Endothelial cell of umbilical vein (primary cell): ENCODE data around the gene ZDHHC13. TPM values are rescaled to one million over a fixed set of nuclear protein-coding genes. Genes with fewer than 3 reads are reported as not detected.

Source experiments
- BruUV-seq: library from RNA; stranded (reverse); fragments of 400-500 nt; replicated peaks from 2 replicates; lab custom pipeline; 2021; lab: Mats Ljungman, UMichigan
- CTCF ChIA-PET: fragments of 300-600, 350-600 bp; sonication (Branson Sonifier 250); formaldehyde crosslinking; loops from one replicate; lab custom pipeline; 2021; ENCODE audit warnings: antibody characterized with exemption, inconsistent platforms; lab: Charles Lee
- POLR2A ChIA-PET: fragments of 300-600, 350-600 bp; sonication (Branson Sonifier 250); formaldehyde crosslinking; loops from one replicate; lab custom pipeline; 2021; ENCODE audit warnings: antibody characterized with exemption, inconsistent platforms; lab: Charles Lee
- DNase-seq: peaks from one replicate; pipeline ENCODE4 v3.0.0-alpha.2; 2011; ENCODE audit warnings: low read depth, low spot score
- FAIRE-seq: peaks from 2 replicates; lab custom pipeline; 2011; peaks lifted over from hg19 to GRCh38; lab: Jason Lieb, UNC
- H2AFZ ChIP-seq: 2 replicates; pipeline ENCODE4 v1.6.0; 2012; ENCODE audit warnings: low read depth, low read length, control low read depth, inconsistent platforms
- H3K27ac ChIP-seq: 2 replicates; pipeline ENCODE4 v1.5.1; 2011; ENCODE audit warnings: low read depth, mild to moderate bottlenecking, control low read depth, low read length, moderate library complexity; ENCODE audit not compliant: insufficient read depth
- H3K27me3 ChIP-seq, 2 experiments: 2 replicates each; pipeline versions ENCODE4 v1.6.0 to v1.6.1; 2011; ENCODE audit warnings: low read length in 2 of 2, mixed read lengths in 1 of 2; ENCODE audit not compliant: control insufficient read depth in 2 of 2, insufficient read depth in 2 of 2
- H3K36me3 ChIP-seq, 2 experiments: 2 replicates in 1 of 2; 3 replicates in 1 of 2; pipeline ENCODE4 v1.5.1; 2011; ENCODE audit warnings: low read length in 2 of 2, mild to moderate bottlenecking in 1 of 2, moderate library complexity in 1 of 2; ENCODE audit not compliant: control insufficient read depth in 2 of 2, insufficient read depth in 2 of 2; ENCODE audit errors: extremely low read depth in 1 of 2
- H3K4me1 ChIP-seq: 3 replicates; pipeline ENCODE4 v1.5.1; 2011; ENCODE audit warnings: mild to moderate bottlenecking, low read length; ENCODE audit not compliant: control insufficient read depth, insufficient read depth; ENCODE audit errors: extremely low read depth
- H3K4me2 ChIP-seq: 2 replicates; pipeline ENCODE4 v1.6.1; 2011; ENCODE audit warnings: low read length, control low read depth, mixed read lengths; ENCODE audit not compliant: insufficient read depth
- H3K4me3 ChIP-seq, 3 experiments: fragments of 200-600 bp in 1 of 3; sonication (generic), shearing (Covaris generic) in 1 of 3; replicated peaks in 1 of 3; 2 replicates each; pipeline ENCODE4 v1.5.1; 2011 to 2016; ENCODE audit warnings: control low read depth in 3 of 3, low read length in 3 of 3, mild to moderate bottlenecking in 2 of 3, inconsistent platforms in 1 of 3, low read depth in 1 of 3, moderate library complexity in 1 of 3; ENCODE audit not compliant: insufficient read depth in 1 of 3
- H3K79me2 ChIP-seq: 2 replicates; pipeline ENCODE4 v1.6.0; 2012; ENCODE audit warnings: low read length, inconsistent platforms; ENCODE audit not compliant: control insufficient read depth, insufficient read depth
- H3K9ac ChIP-seq: replicated peaks from 2 replicates; pipeline ENCODE3; 2011; ENCODE audit warnings: low read length, control low read depth; ENCODE audit not compliant: insufficient read depth; ENCODE audit errors: extremely low read depth
- H3K9me1 ChIP-seq: replicated peaks from 3 replicates; pipeline ENCODE4 v1.6.0; 2011; ENCODE audit warnings: mild to moderate bottlenecking, low read length; ENCODE audit not compliant: control insufficient read depth, insufficient read depth; ENCODE audit errors: extremely low read depth
- H3K9me3 ChIP-seq: replicated peaks from 2 replicates; pipeline ENCODE4 v1.5.1; 2012; ENCODE audit warnings: low read length, inconsistent platforms; ENCODE audit not compliant: control insufficient read depth, insufficient read depth
- H4K20me1 ChIP-seq: replicated peaks from 2 replicates; pipeline ENCODE3; 2011; ENCODE audit warnings: mild to moderate bottlenecking, low read length; ENCODE audit not compliant: control insufficient read depth, insufficient read depth; ENCODE audit errors: extremely low read depth
- CTCF ChIP-seq, 2 donors: IDR thresholded peaks; 1 replicate in 1 of 2; 2 replicates in 1 of 2; pipeline ENCODE4 v1.5.1; 2011; ENCODE audit warnings: low read length in 2 of 2, mild to moderate bottlenecking in 2 of 2, moderate library complexity in 2 of 2, control low read depth in 1 of 2, inconsistent platforms in 1 of 2, low read depth in 1 of 2; ENCODE audit not compliant: insufficient read depth in 1 of 2; ENCODE audit errors: extremely low read depth in 1 of 2
- EZH2 ChIP-seq: IDR thresholded peaks from 2 replicates; pipeline ENCODE4 v1.6.1; 2012; ENCODE audit warnings: borderline replicate concordance, low read depth, mild to moderate bottlenecking, moderate library complexity, low read length, inconsistent platforms; ENCODE audit not compliant: severe bottlenecking
- FOS ChIP-seq: IDR thresholded peaks from 2 replicates; pipeline ENCODE4 v1.6.1; 2011; ENCODE audit warnings: mild to moderate bottlenecking, low read length, moderate library complexity, borderline replicate concordance; ENCODE audit not compliant: insufficient read depth
- GATA2 ChIP-seq: IDR thresholded peaks from 2 replicates; pipeline ENCODE4 v1.7.0; 2011; ENCODE audit warnings: low read depth, mild to moderate bottlenecking, moderate library complexity, mixed read lengths, low read length; ENCODE audit not compliant: insufficient read length, insufficient read depth
- MYC ChIP-seq: IDR thresholded peaks from one replicate; pipeline ENCODE4 v1.6.1; 2011; ENCODE audit warnings: mild to moderate bottlenecking, low read depth, low read length
- POLR2A ChIP-seq: IDR thresholded peaks from 2 replicates; pipeline ENCODE4 v1.6.1; 2012; ENCODE audit warnings: low read depth, mild to moderate bottlenecking, control low read depth, low read length
- dilution Hi-C: fragments of 300-500 bp; cut with MboI; formaldehyde crosslinking; loops from one replicate; pipeline ENCODE4 v1.15.0; 2019; ENCODE audit warnings: low sequenced_read_pairs; ENCODE audit not compliant: extremely low pct_ligation_motif_present
- intact Hi-C: fragments of 100-400 bp; cut with micrococcal nuclease; formaldehyde crosslinking; loops from one replicate; pipeline ENCODE4 v1.10.0; 2022
- polyA plus RNA-seq, 4 experiments: library from polyadenylated mRNA; depleted of rRNA in 3 of 4; stranded (reverse) in 3 of 4; unstranded in 1 of 4; fragments of >200 nt; gene quantifications; 2 replicates each; pipeline versions ENCODE4 v1.2.1 to v1.2.3, GENCODE V29; 2011 to 2012; ENCODE audit warnings: missing spikeins in 1 of 4
- total RNA-seq: library from RNA; stranded (reverse); gene quantifications from 2 replicates; pipeline ENCODE4 v1.2.3, GENCODE V29; 2021

Gene ZDHHC13
- total and polyA plus RNA-seq, 2 donors (not counting 3 experiments of a cell fraction or from before 2014, with no cell fraction given): 37.4 to 52.9 TPM

DNA sequence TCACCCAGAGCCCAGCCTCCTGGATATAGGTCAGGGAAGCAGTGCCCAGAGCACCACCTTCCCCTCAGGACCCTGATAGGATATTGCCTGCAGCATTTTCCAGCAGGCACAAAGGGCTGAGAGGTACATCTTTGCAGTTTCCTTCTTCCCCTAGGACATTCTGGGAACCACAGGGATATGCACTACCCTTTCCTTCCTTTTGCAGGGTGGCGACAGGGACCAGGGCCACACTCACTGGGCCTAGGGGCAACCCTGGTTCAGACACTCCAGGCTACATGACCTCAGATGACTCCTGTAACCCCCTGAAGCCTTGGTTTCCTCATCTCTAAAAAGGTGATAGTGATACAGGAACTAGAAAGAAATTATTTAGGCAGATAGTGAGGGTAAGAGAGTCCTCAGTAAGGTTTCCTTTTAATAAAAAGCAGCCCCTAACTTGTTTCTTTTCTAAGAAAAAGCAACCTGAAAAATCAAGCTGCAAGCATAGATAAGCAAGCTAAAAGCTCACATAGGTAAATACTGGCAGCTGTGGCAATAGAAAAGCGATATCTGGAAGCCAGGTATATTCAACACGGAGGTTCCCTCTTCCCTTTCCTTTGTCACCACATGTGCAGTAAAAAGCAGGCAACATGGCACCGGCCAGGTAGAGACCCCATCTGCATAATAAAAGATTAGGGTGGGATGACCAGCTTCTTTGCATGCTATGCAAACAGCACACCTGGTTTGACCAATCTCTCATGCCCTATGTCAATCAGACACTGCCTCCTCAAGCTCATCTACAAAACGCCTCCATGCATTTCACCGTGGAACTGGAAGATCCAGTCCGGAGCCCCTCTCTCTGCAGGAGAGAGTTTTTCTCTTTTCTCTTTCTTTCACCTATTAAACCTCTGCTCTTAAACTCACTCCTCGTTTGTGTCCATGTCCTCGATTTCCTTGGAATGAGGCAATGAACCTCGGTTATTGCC, 43.2 kb upstream of the ZDHHC13 start:
- TF ChIP-seq GATA2 (no peak), EZH2 (no peak), CTCF (IDR thresholded peaks at IDR 0.05; ENCODE audit: extremely low read depth in 1 of 2, insufficient read depth in 1 of 2, low read depth in 1 of 2, low read length in 2 of 2) (no peak), POLR2A (no peak), FOS (no peak), MYC (no peak)
- no peak overlapping the region for H3K4me3 ChIP-seq
- no peak overlapping the region for H3K27ac ChIP-seq
- no peak overlapping the region for H3K4me2 ChIP-seq
- no peak overlapping the region for H2AFZ ChIP-seq
- ChIA-PET POLR2A (no interaction called here), CTCF (interaction anchor here (1.0 to 6.3 kb wide), 7 partner anchors 35 to 830 kb away, joined by 3 to 105 read pairs (median 3); no protein-coding TSS in a partner anchor)
- peaks cover 5 to 6% of the 10 kb centered on the region in 2 experiments for H3K27me3 ChIP-seq
- no peaks in the 10 kb centered on the region for H3K9me1 ChIP-seq
- DNase-seq (no peak), FAIRE-seq (no peak)
- H3K9me3 ChIP-seq: no peaks in the 10 kb centered on the region
- intact Hi-C loops (loop anchor here (5.0 to 10.0 kb wide), 2 partner anchors 671 to 829 kb away; no protein-coding TSS in a partner anchor), dilution Hi-C loops (no loop called here)
- H3K9ac ChIP-seq: no peak overlapping the region
- H4K20me1 ChIP-seq: no peaks in the 10 kb centered on the region
- no peaks in the 10 kb centered on the region for H3K79me2 ChIP-seq
- BruUV-seq: no TSS peak
- peaks cover 17% of the 10 kb centered on the region for H3K4me1 ChIP-seq
- no peaks in the 10 kb centered on the region for H3K36me3 ChIP-seq
